Activated CD8-positive, alpha-beta memory T cell treated with anti-CD3 and anti-CD28 coated beads for 24 hours (primary cell): ENCODE results near the gene MED13L.

ENCODE experiments used
- DNase-seq: peaks from one replicate; pipeline ENCODE4 v3.0.0-alpha.2; 2020

Gene MED13L

GRCh38 chr12:116274551-116275375 lies 2.7 kb downstream of the MED13L start:
- DNase-seq, result no peak

GRCh38 chr12:116273813-116274550 lies 3.5 kb downstream of the MED13L start:
- DNase-seq, result no peak

GRCh38 chr12:116267948-116268347 lies 9.5 kb downstream of the MED13L start:
- no peak for DNase-seq

GRCh38 chr12:116266631-116267349 lies 10.7 kb downstream of the MED13L start:
- no peak for DNase-seq

GRCh38 chr12:116266168-116266601 lies 11.3 kb downstream of the MED13L start:
- DNase-seq, result no peak

- DNase-seq, result no peak
These were observed 11.9 kb downstream of the MED13L start for GRCh38 chr12:116265351-116266147.

GRCh38 chr12:116264525-116265070 lies 12.9 kb downstream of the MED13L start:
- DNase-seq, result no peak

- no peak for DNase-seq
These were observed 13.6 kb downstream of the MED13L start for GRCh38 chr12:116263844-116264243.

- no peak for DNase-seq
These were observed 14.1 kb downstream of the MED13L start for GRCh38 chr12:116263431-116263830.

GRCh38 chr12:116262741-116263140 lies 14.8 kb downstream of the MED13L start:
- no peak for DNase-seq

GRCh38 chr12:116261525-116262100 lies 15.9 kb downstream of the MED13L start:
- DNase-seq, result no peak

- no peak for DNase-seq
These were observed 17.5 kb downstream of the MED13L start for GRCh38 chr12:116259800-116260577.

- DNase-seq, result no peak
These were observed 19.7 kb downstream of the MED13L start for GRCh38 chr12:116257826-116258225.

GRCh38 chr12:116257215-116257614 lies 20.3 kb downstream of the MED13L start:
- no peak for DNase-seq

- DNase-seq, result no peak
These were observed 27.6 kb downstream of the MED13L start for GRCh38 chr12:116249938-116250337.

GRCh38 chr12:116248930-116249329 lies 28.6 kb downstream of the MED13L start:
- DNase-seq, result no peak

- no peak for DNase-seq
These were observed 29.1 kb downstream of the MED13L start for GRCh38 chr12:116248433-116248832.

GRCh38 chr12:116247377-116247776 lies 30.1 kb downstream of the MED13L start:
- no peak for DNase-seq

GRCh38 chr12:116246490-116247179 lies 30.9 kb downstream of the MED13L start:
- DNase-seq, result no peak

GRCh38 chr12:116245189-116245588 lies 32.3 kb downstream of the MED13L start:
- no peak for DNase-seq
